A673 (cell line): ENCODE results near the gene RNF223. TPM values are rescaled to one million over a fixed set of nuclear protein-coding genes. Genes with fewer than 3 reads are reported as not detected.

Experiments
- BruUV-seq: library from RNA; stranded (reverse); fragments of 400-500 nt; replicated peaks from 2 replicates; lab custom pipeline; 2021; lab: Mats Ljungman, UMichigan
- CTCF ChIA-PET: fragments of 300-600 bp; sonication (Branson Sonifier 250); formaldehyde crosslinking; loops from one replicate; lab custom pipeline; 2022; ENCODE audit warnings: antibody characterized with exemption; lab: Charles Lee
- POLR2A ChIA-PET: fragments of 300-600 bp; sonication (Branson Sonifier 250); formaldehyde crosslinking; loops from one replicate; lab custom pipeline; 2022; ENCODE audit warnings: antibody characterized with exemption; ENCODE audit not compliant: low non-redundant PET; lab: Charles Lee
- DNase-seq: peaks from one replicate; pipeline ENCODE4 v3.0.0-alpha.2; 2015; ENCODE audit warnings: low spot score
- H3K27ac ChIP-seq: fragments of 200-600 bp; sonication (generic); 2 replicates; pipeline ENCODE4 v1.5.1; 2016; ENCODE audit warnings: mixed run types, low read depth, mild to moderate bottlenecking, mixed read lengths, antibody characterized with exemption, low read length; ENCODE audit not compliant: poor library complexity, severe bottlenecking
- H3K27me3 ChIP-seq: fragments of 200-600 bp; sonication (generic); replicated peaks from 2 replicates; pipeline ENCODE4 v1.6.1; 2017; ENCODE audit warnings: mixed run types, low read depth, mild to moderate bottlenecking, mixed read lengths, antibody characterized with exemption, low read length; ENCODE audit not compliant: insufficient read depth, poor library complexity
- H3K36me3 ChIP-seq: fragments of 200-600 bp; sonication (generic); 2 replicates; pipeline ENCODE4 v1.6.1; 2016; ENCODE audit warnings: mixed run types, mild to moderate bottlenecking, mixed read lengths, antibody characterized with exemption, low read length; ENCODE audit not compliant: insufficient read depth, poor library complexity, severe bottlenecking
- H3K4me1 ChIP-seq: fragments of 200-600 bp; sonication (generic); 2 replicates; pipeline ENCODE4 v1.6.1; 2017; ENCODE audit warnings: mixed run types, mild to moderate bottlenecking, mixed read lengths, antibody characterized with exemption, low read length; ENCODE audit not compliant: insufficient read depth, poor library complexity, severe bottlenecking
- H3K4me3 ChIP-seq: fragments of 200-600 bp; sonication (generic); 2 replicates; pipeline ENCODE4 v1.5.1; 2016; ENCODE audit warnings: low read depth, mixed run types, mild to moderate bottlenecking, mixed read lengths, low read length; ENCODE audit not compliant: poor library complexity, severe bottlenecking
- H3K9me3 ChIP-seq: fragments of 200-600 bp; sonication (generic); 2 replicates; pipeline ENCODE4 v1.6.1; 2016; ENCODE audit warnings: mixed run types, low read depth, mild to moderate bottlenecking, mixed read lengths, antibody characterized with exemption, low read length; ENCODE audit not compliant: poor library complexity, severe bottlenecking
- EZH2 ChIP-seq: fragments of 200-600 bp; sonication (generic); IDR thresholded peaks from 2 replicates; pipeline ENCODE4 v1.6.1; 2017; ENCODE audit warnings: borderline replicate concordance, low read depth, mild to moderate bottlenecking, mixed read lengths, antibody characterized with exemption, low read length; ENCODE audit not compliant: poor library complexity, severe bottlenecking
- intact Hi-C: fragments of 100-400 bp; cut with micrococcal nuclease; formaldehyde crosslinking; loops from one replicate; pipeline ENCODE4 v1.10.0; 2022; ENCODE audit not compliant: unreplicated experiment
- total RNA-seq: library from RNA; stranded (reverse); gene quantifications from 2 replicates; pipeline ENCODE4 v1.2.3, GENCODE V29; 2021
- TF ChIP-seq, protein P1 (sequence below): fragments of 300-800, 200-600 bp; sonication (generic); conservative IDR thresholded peaks from 2 replicates; pipeline ENCODE4 v1.5.1; 2017; ENCODE audit warnings: low read depth, mild to moderate bottlenecking, antibody characterized with exemption, low read length, moderate library complexity, mixed read lengths

The RNF223 gene
- total RNA-seq, 1 experiment from 2014 or later, result not detected

DNA sequence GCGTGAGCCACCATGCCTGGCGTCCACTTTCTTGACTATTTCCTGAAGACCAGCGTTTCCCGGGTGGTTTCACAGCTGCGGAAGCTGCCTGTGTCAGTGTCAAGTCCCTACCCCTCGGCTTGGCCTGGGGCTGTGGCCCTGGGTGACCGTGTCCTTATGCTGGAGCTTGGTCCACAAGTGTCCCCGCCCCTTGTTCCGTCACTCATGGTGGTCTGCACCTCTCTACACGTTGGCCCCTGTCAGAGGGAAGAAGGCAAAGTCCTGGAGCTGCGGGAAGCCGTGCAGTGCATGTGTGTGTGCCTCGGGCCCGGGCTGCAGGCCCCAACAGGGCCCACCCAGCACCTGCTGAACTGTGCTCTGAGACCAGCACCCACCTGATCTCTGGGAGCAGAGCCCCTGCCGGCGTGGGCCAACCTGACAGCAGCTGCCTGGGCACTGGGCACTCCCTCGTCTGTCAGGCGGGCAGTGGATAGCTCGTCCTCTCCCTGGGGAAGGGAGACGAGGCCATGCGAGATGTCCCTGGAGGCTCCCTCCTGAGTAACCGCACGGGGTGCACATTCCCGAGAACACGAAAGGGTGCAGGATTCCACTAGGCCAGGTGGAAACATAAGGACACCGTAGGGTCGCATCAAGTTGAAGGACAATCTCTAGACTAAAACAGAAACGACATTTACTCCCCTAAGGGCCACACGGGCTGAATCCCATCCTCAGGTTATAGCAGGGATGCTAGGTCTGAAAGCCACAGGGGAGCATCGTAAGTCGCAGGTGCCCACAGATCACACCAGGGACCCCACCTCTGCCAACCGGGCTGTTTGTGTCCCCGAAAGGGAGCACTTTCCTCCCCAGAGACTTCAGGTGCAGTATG is 44.1 kb upstream of the RNF223 start:
- peaks cover 15% of the 10 kb centered on the region for H3K4me1 ChIP-seq
- peaks cover 3% of the 10 kb centered on the region for H3K36me3 ChIP-seq
- no peak overlapping the region for H3K27ac ChIP-seq
- no peak overlapping the region for H3K4me3 ChIP-seq
- BruUV-seq, result no TSS peak
- intact Hi-C loops, result loop anchor here (10.0 kb wide), 2 partner anchors 83 to 257 kb away; partner anchors contain the start of gene AURKAIP1
- H3K9me3 ChIP-seq, result no peaks in the 10 kb centered on the region
- TF ChIP-seq, protein P1, sequence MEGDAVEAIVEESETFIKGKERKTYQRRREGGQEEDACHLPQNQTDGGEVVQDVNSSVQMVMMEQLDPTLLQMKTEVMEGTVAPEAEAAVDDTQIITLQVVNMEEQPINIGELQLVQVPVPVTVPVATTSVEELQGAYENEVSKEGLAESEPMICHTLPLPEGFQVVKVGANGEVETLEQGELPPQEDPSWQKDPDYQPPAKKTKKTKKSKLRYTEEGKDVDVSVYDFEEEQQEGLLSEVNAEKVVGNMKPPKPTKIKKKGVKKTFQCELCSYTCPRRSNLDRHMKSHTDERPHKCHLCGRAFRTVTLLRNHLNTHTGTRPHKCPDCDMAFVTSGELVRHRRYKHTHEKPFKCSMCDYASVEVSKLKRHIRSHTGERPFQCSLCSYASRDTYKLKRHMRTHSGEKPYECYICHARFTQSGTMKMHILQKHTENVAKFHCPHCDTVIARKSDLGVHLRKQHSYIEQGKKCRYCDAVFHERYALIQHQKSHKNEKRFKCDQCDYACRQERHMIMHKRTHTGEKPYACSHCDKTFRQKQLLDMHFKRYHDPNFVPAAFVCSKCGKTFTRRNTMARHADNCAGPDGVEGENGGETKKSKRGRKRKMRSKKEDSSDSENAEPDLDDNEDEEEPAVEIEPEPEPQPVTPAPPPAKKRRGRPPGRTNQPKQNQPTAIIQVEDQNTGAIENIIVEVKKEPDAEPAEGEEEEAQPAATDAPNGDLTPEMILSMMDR, result no peak
- TF ChIP-seq EZH2, result no peak
- POLR2A ChIA-PET, result interaction anchor here (0.7 kb wide), 1 partner anchor 9 kb away, joined by 4 read pairs; no protein-coding TSS in a partner anchor
- CTCF ChIA-PET, result no interaction called here
- no peaks in the 10 kb centered on the region for H3K27me3 ChIP-seq
- DNase-seq, result no peak

DNA sequence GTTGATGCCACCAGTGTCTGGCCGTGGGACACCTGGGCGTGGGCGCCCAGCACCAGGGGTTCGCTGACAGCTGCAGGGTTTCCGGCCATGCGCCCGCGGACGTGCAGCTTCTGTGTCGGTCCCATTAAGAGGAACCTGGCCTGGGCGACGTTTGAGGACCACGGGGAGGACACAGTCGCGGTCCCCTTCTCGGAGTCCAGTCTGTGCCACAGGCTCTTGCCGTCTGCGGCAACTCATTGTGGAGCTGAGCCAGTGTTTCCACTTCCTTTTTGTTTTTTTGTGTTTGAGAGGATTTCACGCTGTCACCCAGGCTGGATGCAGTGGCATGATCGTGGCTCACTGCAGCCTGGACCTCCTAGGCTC is 43.3 kb upstream of the RNF223 start:
- no peak overlapping the region for H3K4me3 ChIP-seq
- TF ChIP-seq, protein P1, result no peak
- no peak for TF ChIP-seq EZH2
- BruUV-seq, result no TSS peak
- no peaks in the 10 kb centered on the region for H3K27me3 ChIP-seq
- ChIA-PET CTCF (no interaction called here), POLR2A (no interaction called here)
- no peaks in the 10 kb centered on the region for H3K9me3 ChIP-seq
- peaks cover 10% of the 10 kb centered on the region for H3K36me3 ChIP-seq
- H3K4me1 ChIP-seq, result peaks cover 14% of the 10 kb centered on the region
- no peak for DNase-seq
- no peak overlapping the region for H3K27ac ChIP-seq
- intact Hi-C loops, result loop anchor here (10.0 kb wide), 2 partner anchors 83 to 257 kb away; partner anchors contain the start of gene AURKAIP1

DNA sequence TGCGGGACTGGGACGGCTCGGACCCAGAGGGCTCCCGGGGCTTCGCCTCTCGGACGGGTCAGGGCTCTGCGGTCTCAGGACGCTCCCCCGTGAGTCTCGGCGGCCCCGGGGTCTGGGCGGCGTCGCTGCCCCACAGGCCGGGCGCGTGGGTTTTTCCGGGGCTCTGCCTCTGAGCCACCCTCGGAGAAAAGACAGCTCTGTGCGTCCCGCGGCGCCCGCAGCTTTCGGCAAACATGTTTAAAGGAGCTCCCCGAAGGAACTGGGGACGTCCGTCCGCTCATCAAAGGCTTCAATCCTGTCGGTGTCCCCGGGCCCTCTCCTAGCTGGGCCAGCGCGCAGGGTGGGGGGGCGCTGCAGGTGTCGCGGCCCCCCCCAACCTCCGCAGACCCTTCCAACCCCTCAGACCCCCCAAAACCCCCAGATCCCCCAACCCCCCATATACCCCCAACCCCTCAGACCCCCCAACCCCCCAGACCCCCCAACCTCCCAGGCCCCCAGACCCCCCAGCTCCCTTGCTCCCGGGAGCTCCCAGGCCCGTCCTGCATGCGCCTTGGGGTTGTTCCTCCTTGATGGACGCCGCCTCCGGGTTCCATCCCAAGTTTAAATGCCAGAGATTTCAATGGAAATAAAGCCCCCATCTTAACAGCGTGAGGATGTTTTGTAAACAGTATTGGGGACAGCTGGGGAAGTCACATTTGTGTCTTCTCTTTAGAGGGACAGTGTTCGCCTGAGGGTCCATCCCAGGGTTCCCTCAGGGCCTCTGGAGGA is 42.8 kb upstream of the RNF223 start:
- H3K36me3 ChIP-seq, result peaks cover 10% of the 10 kb centered on the region
- DNase-seq, result peak; percentile 45
- POLR2A ChIA-PET, result no interaction called here
- CTCF ChIA-PET, result no interaction called here
- no TSS peak for BruUV-seq
- H3K27me3 ChIP-seq, result no peaks in the 10 kb centered on the region
- no peaks in the 10 kb centered on the region for H3K9me3 ChIP-seq
- peaks cover 9% of the 10 kb centered on the region for H3K4me1 ChIP-seq
- no peak overlapping the region for H3K27ac ChIP-seq
- TF ChIP-seq EZH2, result no peak
- TF ChIP-seq, protein P1, result no peak
- H3K4me3 ChIP-seq, result peak overlapping the region; percentile 94
- intact Hi-C loops, result loop anchor here (10.0 kb wide), 2 partner anchors 82 to 258 kb away; partner anchors contain the start of gene AURKAIP1
